ENCODE data around the gene PIK3R1. TPM values are rescaled to one million over a fixed set of nuclear protein-coding genes. Genes with fewer than 3 reads are reported as not detected.

Gene PIK3R1
- total RNA-seq, 1 experiment from 2014 or later, result 11.3 TPM

DNA sequence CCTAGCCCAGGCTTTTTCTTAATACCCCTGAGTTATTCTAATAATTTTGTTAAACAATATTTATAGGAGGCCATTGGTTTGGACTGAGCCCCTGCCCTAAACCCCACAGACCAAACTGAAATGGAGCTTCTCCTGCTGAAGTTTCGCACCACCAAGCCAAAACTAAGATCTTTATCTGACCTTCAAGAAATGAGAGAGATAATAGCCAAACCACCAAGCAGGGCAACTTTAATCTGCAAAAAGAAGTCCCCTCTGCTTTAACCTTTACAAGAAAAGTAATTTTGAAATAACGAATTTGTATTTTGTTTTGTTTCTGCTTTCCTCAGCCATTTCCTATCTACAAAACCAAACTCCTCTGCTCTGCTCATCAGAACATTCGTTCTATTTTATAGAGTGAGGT is 125.5 kb downstream of the PIK3R1 start:
- no peak overlapping the region for H3T11ph ChIP-seq (ENCODE audit: low read length)
- no peaks in the 10 kb centered on the region; the same call in 1 of the 2 replicates for H3K4me1 ChIP-seq (ENCODE audit: insufficient read depth, low read length)
- no peak overlapping the region for H2BK120ac ChIP-seq (ENCODE audit: low read depth, low read length, poor library complexity, severe bottlenecking)
- Mint-ChIP-seq H3K36me3 (ENCODE audit: insufficient read depth in 1 of 3, low read depth in 3 of 3) (no peaks in the 10 kb centered on the region), H3K4me3 (no peak overlapping the region), H3K9me3 (no peaks in the 10 kb centered on the region; a peak in 1 of 5 replicates), H3K27ac (no peak overlapping the region), H3K27me3 (ENCODE audit: low read depth) (no peaks in the 10 kb centered on the region), H3K4me1 (peaks cover 5 to 6% of the 10 kb centered on the region in 2 experiments; a peak in 2 of 4 replicates)
- H2BK20ac ChIP-seq (ENCODE audit: low read depth, low read length, poor library complexity, severe bottlenecking), result no peak overlapping the region
- no peak overlapping the region for H4K91ac ChIP-seq (ENCODE audit: insufficient read length, low read depth, low read length)
- no peak overlapping the region for H2BK5ac ChIP-seq (ENCODE audit: insufficient read length, low read length)
- no peaks in the 10 kb centered on the region for H3K79me2 ChIP-seq (ENCODE audit: insufficient read depth, low read length)
- no peak overlapping the region for H3K4me2 ChIP-seq (ENCODE audit: insufficient read depth, insufficient read length, low read length)
- H2BK15ac ChIP-seq (ENCODE audit: low read depth, low read length), result no peak overlapping the region
- no peaks in the 10 kb centered on the region for H3K79me1 ChIP-seq (ENCODE audit: insufficient read depth, low read depth, low read length, poor library complexity, severe bottlenecking)
- TF ChIP-seq, protein P1, sequence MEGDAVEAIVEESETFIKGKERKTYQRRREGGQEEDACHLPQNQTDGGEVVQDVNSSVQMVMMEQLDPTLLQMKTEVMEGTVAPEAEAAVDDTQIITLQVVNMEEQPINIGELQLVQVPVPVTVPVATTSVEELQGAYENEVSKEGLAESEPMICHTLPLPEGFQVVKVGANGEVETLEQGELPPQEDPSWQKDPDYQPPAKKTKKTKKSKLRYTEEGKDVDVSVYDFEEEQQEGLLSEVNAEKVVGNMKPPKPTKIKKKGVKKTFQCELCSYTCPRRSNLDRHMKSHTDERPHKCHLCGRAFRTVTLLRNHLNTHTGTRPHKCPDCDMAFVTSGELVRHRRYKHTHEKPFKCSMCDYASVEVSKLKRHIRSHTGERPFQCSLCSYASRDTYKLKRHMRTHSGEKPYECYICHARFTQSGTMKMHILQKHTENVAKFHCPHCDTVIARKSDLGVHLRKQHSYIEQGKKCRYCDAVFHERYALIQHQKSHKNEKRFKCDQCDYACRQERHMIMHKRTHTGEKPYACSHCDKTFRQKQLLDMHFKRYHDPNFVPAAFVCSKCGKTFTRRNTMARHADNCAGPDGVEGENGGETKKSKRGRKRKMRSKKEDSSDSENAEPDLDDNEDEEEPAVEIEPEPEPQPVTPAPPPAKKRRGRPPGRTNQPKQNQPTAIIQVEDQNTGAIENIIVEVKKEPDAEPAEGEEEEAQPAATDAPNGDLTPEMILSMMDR (conservative IDR thresholded peaks at IDR 0.05), result no peak
- no peak overlapping the region for H2AK5ac ChIP-seq (ENCODE audit: insufficient read length, low read length)
- H3K27me3 ChIP-seq (ENCODE audit: insufficient read depth, low read length), result no peaks in the 10 kb centered on the region
- no peak overlapping the region for H3K9ac ChIP-seq (ENCODE audit: extremely low read depth, insufficient read length, low read length)
- H4K5ac ChIP-seq (ENCODE audit: insufficient read length, low read depth, low read length), result no peak overlapping the region
- H2AFZ ChIP-seq (ENCODE audit: low read length), result no peak overlapping the region
- no peaks in the 10 kb centered on the region for H3K9me3 ChIP-seq (ENCODE audit: control insufficient read depth, low read depth, low read length)
- no peak overlapping the region for H4K8ac ChIP-seq (replicated peaks; ENCODE audit: insufficient read length, low read depth, low read length)
- no peak overlapping the region for H3K4ac ChIP-seq (ENCODE audit: low read depth, low read length)
- no peak overlapping the region for H3K23ac ChIP-seq (ENCODE audit: insufficient read length, low read depth, low read length)
- H3K56ac ChIP-seq (ENCODE audit: insufficient read length, low read depth, low read length), result no peak overlapping the region
- no peak overlapping the region for H3K14ac ChIP-seq (ENCODE audit: insufficient read depth, low read length)
- no peak overlapping the region for H2BK12ac ChIP-seq (ENCODE audit: insufficient read length, low read depth, low read length)
- H4K20me1 ChIP-seq (ENCODE audit: control insufficient read depth, insufficient read depth, insufficient read length), result no peaks in the 10 kb centered on the region
- no peaks in the 10 kb centered on the region for H3K23me2 ChIP-seq (ENCODE audit: insufficient read length, low read depth, low read length, poor library complexity, severe bottlenecking)
- WGBS (ENCODE audit: extremely low coverage, insufficient read length, low lambda C conversion rate), result no CpG with 5 or more reads among the region's 3 CpGs
- DNase-seq, result no peak
- H3K18ac ChIP-seq (ENCODE audit: insufficient read length, low read depth, low read length), result no peak overlapping the region
- no peak overlapping the region for H3K27ac ChIP-seq (ENCODE audit: insufficient read length, low read depth, low read length)

All from H9 (cell line).